HepG2 (cell line): ENCODE results near the gene PLCB1. TPM values are rescaled to one million over a fixed set of nuclear protein-coding genes. Genes with fewer than 3 reads are reported as not detected.

Experiments
- ATAC-seq: fragments of 200-7000 bp; cut with Tn5 transposase; 3 replicates; pipeline ENCODE4 v1.9.1; 2020; ENCODE audit warnings: mild to moderate bottlenecking, moderate library complexity
- BruUV-seq: library from RNA; stranded (reverse); fragments of 400-500 nt; replicated peaks from 2 replicates; lab custom pipeline; 2021; lab: Mats Ljungman, UMichigan
- CTCF ChIA-PET: fragments of 300-600 bp; formaldehyde crosslinking; extraction: SDS; loops from one replicate; lab custom pipeline; 2021; ENCODE audit warnings: low total read pairs, inconsistent platforms, low intra/inter-chr PET ratio; lab: Yijun Ruan, JAX
- POLR2A ChIA-PET: fragments of 350-600 bp; sonication (Branson Sonifier 250); formaldehyde crosslinking; loops from one replicate; lab custom pipeline; 2020; ENCODE audit warnings: antibody characterized with exemption, inconsistent platforms; lab: Yijun Ruan, JAX
- DNase-seq: peaks from one replicate; pipeline ENCODE4 v3.0.0-alpha.2; 2015; ENCODE audit warnings: low spot score
- FAIRE-seq: peaks from 3 replicates; lab custom pipeline; 2011; peaks lifted over from hg19 to GRCh38; lab: Jason Lieb, UNC
- H2AFZ ChIP-seq: one replicate; pipeline ENCODE4 v1.6.1; 2011; ENCODE audit warnings: low read length, inconsistent platforms
- H3K27ac ChIP-seq: fragments of 300-600 bp; 3 replicates; pipeline ENCODE4 v1.8.0; 2011; ENCODE audit warnings: mixed run types, mild to moderate bottlenecking, mixed read lengths, low read length, inconsistent platforms; ENCODE audit not compliant: insufficient read depth; ENCODE audit errors: extremely low read length
- H3K27me3 ChIP-seq, 2 experiments: fragments of 200-600 bp in 1 of 2; 2 replicates in 1 of 2; 3 replicates in 1 of 2; pipeline versions ENCODE4 v1.6.0 to v1.8.0; 2011; ENCODE audit warnings: low read length in 2 of 2, mild to moderate bottlenecking in 2 of 2, moderate library complexity in 2 of 2, inconsistent platforms in 1 of 2; ENCODE audit not compliant: insufficient read depth in 2 of 2, control insufficient read depth in 1 of 2
- H3K36me3 ChIP-seq, 2 experiments: fragments of 200-600 bp in 1 of 2; replicated peaks in 1 of 2; 2 replicates in 1 of 2; 3 replicates in 1 of 2; pipeline versions ENCODE4 v1.5.1 to v1.8.0; 2011; ENCODE audit warnings: low read length in 2 of 2, inconsistent platforms in 1 of 2; ENCODE audit not compliant: insufficient read depth in 2 of 2, control insufficient read depth in 1 of 2
- H3K4me1 ChIP-seq: 2 replicates; pipeline ENCODE4 v1.5.1; 2012; ENCODE audit warnings: low read length, inconsistent platforms; ENCODE audit not compliant: insufficient read depth
- H3K4me2 ChIP-seq: 2 replicates; pipeline ENCODE4 v1.6.0; 2011; ENCODE audit warnings: low read depth, low read length, inconsistent platforms
- H3K4me3 ChIP-seq, 3 experiments: fragments of 200-600 bp in 1 of 3; sonication (generic), shearing (Covaris generic) in 1 of 3; replicated peaks in 1 of 3; 2 replicates each; pipeline ENCODE4 v1.5.1; 2011 to 2016; ENCODE audit warnings: low read length in 3 of 3, inconsistent platforms in 2 of 3, low read depth in 2 of 3, mild to moderate bottlenecking in 2 of 3, control low read depth in 1 of 3, mixed read lengths in 1 of 3; ENCODE audit not compliant: insufficient read depth in 1 of 3
- H3K79me2 ChIP-seq: one replicate; pipeline ENCODE4 v1.6.1; 2011; ENCODE audit warnings: low read length, inconsistent platforms; ENCODE audit not compliant: insufficient read depth
- H3K9ac ChIP-seq: 2 replicates; pipeline ENCODE4 v1.6.0; 2011; ENCODE audit warnings: mild to moderate bottlenecking, low read depth, low read length, inconsistent platforms; ENCODE audit not compliant: insufficient read depth
- H3K9me3 ChIP-seq: 2 replicates; pipeline ENCODE4 v1.5.1; 2012; ENCODE audit warnings: mild to moderate bottlenecking, low read length
- H4K20me1 ChIP-seq: 2 replicates; pipeline ENCODE4 v1.6.0; 2011; ENCODE audit warnings: inconsistent platforms, mild to moderate bottlenecking, low read length, moderate library complexity; ENCODE audit not compliant: insufficient read depth
- ARID4A ChIP-seq: sonication (generic); formaldehyde crosslinking; IDR thresholded peaks from 2 replicates; pipeline ENCODE4 v1.5.0; 2020; ENCODE audit warnings: mild to moderate bottlenecking, missing genetic modification reagents, borderline replicate concordance
- ATF3 ChIP-seq: sonication (generic); formaldehyde crosslinking; IDR thresholded peaks from 2 replicates; pipeline ENCODE4 v1.4.0; 2020; ENCODE audit warnings: missing genetic modification reagents
- ATF7 ChIP-seq, 2 experiments: fragments of 450-650 bp in 1 of 2; sonication (generic) in 1 of 2; formaldehyde crosslinking in 1 of 2; IDR thresholded peaks; 2 replicates each; pipeline versions ENCODE4 v1.4.0 to v1.6.1; 2016 to 2020; ENCODE audit warnings: antibody characterized with exemption in 1 of 2, mild to moderate bottlenecking in 1 of 2, missing genetic modification reagents in 1 of 2
- HMGXB3 ChIP-seq: sonication (generic); formaldehyde crosslinking; IDR thresholded peaks from 2 replicates; pipeline ENCODE4 v1.4.0; 2020; ENCODE audit warnings: missing genetic modification reagents, borderline replicate concordance
- HNF4G ChIP-seq, 2 experiments: sonication (generic) in 1 of 2; formaldehyde crosslinking in 1 of 2; IDR thresholded peaks; 2 replicates each; pipeline versions ENCODE4 v1.4.0 to v1.6.1; 2011 to 2020; ENCODE audit warnings: borderline replicate concordance in 2 of 2, low read depth in 2 of 2, mild to moderate bottlenecking in 2 of 2, low read length in 1 of 2, missing genetic modification reagents in 1 of 2, moderate library complexity in 1 of 2
- IRF1 ChIP-seq: sonication (generic); formaldehyde crosslinking; IDR thresholded peaks from 2 replicates; pipeline ENCODE4 v1.4.0; 2020; ENCODE audit warnings: low read depth, mild to moderate bottlenecking, missing genetic modification reagents
- KMT2B ChIP-seq: IDR thresholded peaks from 2 replicates; pipeline ENCODE4 v1.6.1; 2016; ENCODE audit warnings: missing genetic modification reagents, missing compliant biosample characterization
- NFKB2 ChIP-seq: sonication (generic); formaldehyde crosslinking; IDR thresholded peaks from 2 replicates; pipeline ENCODE4 v1.4.0; 2020; ENCODE audit warnings: missing genetic modification reagents, borderline replicate concordance
- SRF ChIP-seq: IDR thresholded peaks from 2 replicates; pipeline ENCODE4 v1.6.1; 2011; ENCODE audit warnings: mild to moderate bottlenecking, low read depth, low read length, moderate library complexity
- TCF7 ChIP-seq: sonication (generic); IDR thresholded peaks from 2 replicates; pipeline ENCODE4 v1.6.1; 2016; ENCODE audit warnings: antibody characterized with exemption, low read depth
- ZNF24 ChIP-seq: fragments of 450-650 bp; IDR thresholded peaks from 2 replicates; pipeline ENCODE4 v1.6.1; 2017; ENCODE audit warnings: antibody characterized with exemption, mild to moderate bottlenecking
- ZNF431 ChIP-seq: sonication (generic); formaldehyde crosslinking; IDR thresholded peaks from 2 replicates; pipeline ENCODE4 v1.9.0; 2022; ENCODE audit warnings: missing genetic modification reagents, low read depth, mild to moderate bottlenecking, borderline replicate concordance
- ZNF678 ChIP-seq: sonication (generic); formaldehyde crosslinking; IDR thresholded peaks from 2 replicates; pipeline ENCODE4 v1.4.0; 2020; ENCODE audit warnings: mild to moderate bottlenecking, missing genetic modification reagents
- ZNF747 ChIP-seq: sonication (generic); formaldehyde crosslinking; IDR thresholded peaks from 2 replicates; pipeline ENCODE4 v1.8.1; 2023; ENCODE audit warnings: missing genetic modification reagents, mild to moderate bottlenecking, borderline replicate concordance
- ZNF766 ChIP-seq: sonication (generic); formaldehyde crosslinking; IDR thresholded peaks from 2 replicates; pipeline ENCODE4 v1.5.0; 2020; ENCODE audit warnings: missing genetic modification reagents, borderline replicate concordance
- WGBS: methylation state at CpG from one replicate; pipeline ENCODE4 v1.1.6; 2017; ENCODE audit warnings: low lambda C conversion rate; 5-methylcytosine and 5-hydroxymethylcytosine counted together
- in situ Hi-C: cut with HindIII; loops from 2 replicates; pipeline ENCODE4 v1.10.0; 2017; ENCODE audit warnings: low pct_unique_long_range_greater_than_20kb; ENCODE audit not compliant: extremely low pct_ligation_motif_present
- intact Hi-C: fragments of 100-400 bp; cut with micrococcal nuclease; formaldehyde crosslinking; loops from one replicate; pipeline ENCODE4 v1.10.0; 2022; ENCODE audit not compliant: unreplicated experiment
- polyA plus RNA-seq, 8 experiments: library from polyadenylated mRNA; depleted of rRNA in 3 of 8; stranded (reverse) in 7 of 8; unstranded in 1 of 8; fragments of >200 nt; fragmentation: Illumina TruSeq in 4 of 8; extraction: Trizol in 4 of 8; gene quantifications; 2 replicates each; pipeline versions ENCODE4 v1.2.1 to v1.2.3, GENCODE V29; 2011 to 2016; ENCODE audit warnings: low read depth in 4 of 8, missing spikeins in 1 of 8, mixed read lengths in 1 of 8; ENCODE audit not compliant: insufficient read depth in 1 of 8
- total RNA-seq, 5 experiments: library from RNA; depleted of rRNA; stranded (reverse); fragments of >200 nt; fragmentation: Illumina TruSeq; extraction: Trizol; gene quantifications; 2 replicates each; pipeline ENCODE4 v1.2.3, GENCODE V29; 2016; ENCODE audit warnings: low read depth in 1 of 5

Gene PLCB1
- total and polyA plus RNA-seq, 2 of the 13 experiments (the other 11 are each of a cell fraction or from before 2014, with no cell fraction given), result 42.4 to 55.9 TPM

GRCh38 chr20:8711501-8711900 lies 579.4 kb downstream of the PLCB1 start:
- Histone ChIP-seq H3K27me3 (no peaks in the 10 kb centered on the region), H3K4me3 (no peak overlapping the region), H3K79me2 (no peaks in the 10 kb centered on the region), H3K9ac (no peak overlapping the region), H3K9me3 (no peaks in the 10 kb centered on the region), H3K27ac (no peak overlapping the region), H3K36me3 (peaks cover 20 to 41% of the 10 kb centered on the region in 2 experiments), H3K4me2 (no peak overlapping the region), H2AFZ (no peak overlapping the region), H3K4me1 (no peaks in the 10 kb centered on the region), H4K20me1 (no peaks in the 10 kb centered on the region)
- in situ Hi-C loops, result no loop called here
- 96% methylated on average over 3 of the region's 3 CpGs for WGBS
- BruUV-seq, result no TSS peak
- ATAC-seq (no peak), DNase-seq (no peak), FAIRE-seq (no peak)
- ChIA-PET CTCF (no interaction called here), POLR2A (no interaction called here)
- intact Hi-C loops, result no loop called here
- TF ChIP-seq ATF3 (CRISPR knock-in tag) (no peak), ZNF24 (no peak), ZNF747 (CRISPR knock-in tag) (no peak), KMT2B (CRISPR knock-in tag) (no peak), SRF (no peak), HNF4G (IDR thresholded peaks at IDR 0.05; ENCODE audit: borderline replicate concordance, low read depth, low read length) (no peak), HNF4G (CRISPR knock-in tag; IDR thresholded peaks at IDR 0.05; ENCODE audit: borderline replicate concordance, low read depth) (no peak), TCF7 (no peak), ZNF678 (CRISPR knock-in tag) (no peak), ARID4A (CRISPR knock-in tag) (no peak), NFKB2 (CRISPR knock-in tag) (no peak), ZNF431 (CRISPR knock-in tag) (no peak), ZNF766 (CRISPR knock-in tag) (no peak), IRF1 (no peak), HMGXB3 (CRISPR knock-in tag) (no peak), ATF7 (IDR thresholded peaks at IDR 0.05) (no peak), ATF7 (CRISPR knock-in tag; IDR thresholded peaks at IDR 0.05) (no peak)
